Choroid plexus epithelial cell (primary cell): ENCODE results near the gene FASTK.

Experiments
- DNase-seq: peaks from one replicate; pipeline ENCODE4 v3.0.0-alpha.2; 2010; ENCODE audit warnings: low read depth
- H3K4me3 ChIP-seq: 2 replicates; pipeline ENCODE4 v1.5.1; 2011; ENCODE audit warnings: low read depth, mild to moderate bottlenecking, control low read depth, low read length, moderate library complexity
- CTCF ChIP-seq: conservative IDR thresholded peaks from 2 replicates; pipeline ENCODE4 v1.5.1; 2011; ENCODE audit warnings: low read depth, mild to moderate bottlenecking, control low read depth, inconsistent platforms, low read length, moderate library complexity

FASTK gene

GRCh38 chr7:151053751-151054150, 26.9 kb downstream of the FASTK start:
- DNase-seq = no peak
- no peak for TF ChIP-seq CTCF
- H3K4me3 ChIP-seq = no peak overlapping the region

GRCh38 chr7:151053096-151053495, 27.5 kb downstream of the FASTK start:
- H3K4me3 ChIP-seq = no peak overlapping the region
- no peak for DNase-seq
- TF ChIP-seq CTCF = no peak

GRCh38 chr7:151051108-151051507, 29.5 kb downstream of the FASTK start:
- H3K4me3 ChIP-seq = no peak overlapping the region
- TF ChIP-seq CTCF = no peak
- DNase-seq = peak; percentile 79

GRCh38 chr7:151048911-151049463, 31.6 kb downstream of the FASTK start:
- H3K4me3 ChIP-seq = no peak overlapping the region
- no peak for DNase-seq

GRCh38 chr7:151047976-151048815, 32.4 kb downstream of the FASTK start, which contains the start of gene ASIC3:
ASIC3 (plus strand) TSS chr7:151048531; CDS start chr7:151048886, 355 bp downstream.
- DNase-seq = no peak
- no peak within 1 kb of the TSS for H3K4me3 ChIP-seq
- no peak for TF ChIP-seq CTCF

More at GRCh38 chr7:151048911-151049463, 31.6 kb downstream of the FASTK start:
- TF ChIP-seq CTCF = no peak

- TF ChIP-seq CTCF = no peak
- peak; percentile 19 for DNase-seq
Observed at GRCh38 chr7:151046603-151047573, 33.7 kb downstream of the FASTK start.

More at GRCh38 chr7:151046603-151047573, 33.7 kb downstream of the FASTK start:
- no peak overlapping the region for H3K4me3 ChIP-seq
